ENCODE data around the gene PARD3B.

Gene PARD3B

GRCh38 chr2:205288686-205289085 is 743.4 kb downstream of the PARD3B start:
- H3K27me3 ChIP-seq (ENCODE audit: control insufficient read depth, low read length) = no peaks in the 10 kb centered on the region
- TF ChIP-seq CTCF (IDR thresholded peaks at IDR 0.05; ENCODE audit: low read depth, low read length, poor library complexity, severe bottlenecking) (no peak), EZH2phosphoT487 (IDR thresholded peaks at IDR 0.05; ENCODE audit: borderline replicate concordance, low read length) (no peak)

DNA sequence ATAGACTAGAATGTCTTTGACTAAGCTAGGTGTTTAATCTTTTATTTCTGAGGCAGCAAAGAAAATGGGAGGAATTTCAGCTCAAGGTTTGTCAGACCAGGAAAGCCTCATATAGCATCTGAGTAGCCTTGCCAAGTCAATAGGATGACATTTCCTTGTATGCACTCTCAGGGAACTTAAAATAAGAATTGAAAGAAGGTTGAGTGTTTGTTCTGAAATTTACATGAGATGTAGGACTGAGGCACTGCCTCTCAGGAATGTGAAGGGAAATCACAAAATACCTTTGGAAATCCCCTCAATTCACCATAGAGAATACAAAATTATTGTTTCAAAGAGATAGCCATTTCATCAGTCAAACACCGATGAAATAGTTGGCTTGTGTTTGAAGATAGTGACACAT is 745.0 kb downstream of the PARD3B start:
- Histone ChIP-seq H3K4me1 (ENCODE audit: control insufficient read depth, low read length) (no peaks in the 10 kb centered on the region), H3K27me3 (ENCODE audit: control insufficient read depth, low read length) (no peaks in the 10 kb centered on the region), H3F3A (ENCODE audit: control insufficient read depth, insufficient read depth) (no peaks in the 10 kb centered on the region), H3K4me2 (ENCODE audit: low read length) (no peak overlapping the region), H3K4me3 (ENCODE audit: low read length) (no peak overlapping the region), H4K20me1 (ENCODE audit: control insufficient read depth, insufficient read depth, low read depth, low read length) (no peaks in the 10 kb centered on the region), H3K27ac (ENCODE audit: low read depth, low read length) (no peak overlapping the region), H3K9me2 (replicated peaks; ENCODE audit: control insufficient read depth, low read length) (no peaks in the 10 kb centered on the region), H3K9me3 (ENCODE audit: control insufficient read depth, insufficient read depth, low read length) (no peaks in the 10 kb centered on the region), H3K36me3 (ENCODE audit: control insufficient read depth, low read length) (no peaks in the 10 kb centered on the region), H3K79me2 (ENCODE audit: control insufficient read depth, low read length) (no peaks in the 10 kb centered on the region)
- no peak for TF ChIP-seq CTCF (IDR thresholded peaks at IDR 0.05; ENCODE audit: low read depth, low read length, poor library complexity, severe bottlenecking)
- no peak for TF ChIP-seq EZH2phosphoT487 (IDR thresholded peaks at IDR 0.05; ENCODE audit: borderline replicate concordance, low read length)

More at GRCh38 chr2:205288686-205289085, 743.4 kb downstream of the PARD3B start:
- no peaks in the 10 kb centered on the region for H4K20me1 ChIP-seq (ENCODE audit: control insufficient read depth, insufficient read depth, low read depth, low read length)
- H3K4me1 ChIP-seq (ENCODE audit: control insufficient read depth, low read length) = no peaks in the 10 kb centered on the region
- no peak overlapping the region for H3K4me2 ChIP-seq (ENCODE audit: low read length)
- no peaks in the 10 kb centered on the region for H3K36me3 ChIP-seq (ENCODE audit: control insufficient read depth, low read length)
- H3K9me2 ChIP-seq (replicated peaks; ENCODE audit: control insufficient read depth, low read length) = no peaks in the 10 kb centered on the region
- no peaks in the 10 kb centered on the region for H3F3A ChIP-seq (ENCODE audit: control insufficient read depth, insufficient read depth)
- H3K4me3 ChIP-seq (ENCODE audit: low read length) = no peak overlapping the region
- no peaks in the 10 kb centered on the region for H3K79me2 ChIP-seq (ENCODE audit: control insufficient read depth, low read length)
- H3K27ac ChIP-seq (ENCODE audit: low read depth, low read length) = no peak overlapping the region
- no peaks in the 10 kb centered on the region for H3K9me3 ChIP-seq (ENCODE audit: control insufficient read depth, insufficient read depth, low read length)

DNA sequence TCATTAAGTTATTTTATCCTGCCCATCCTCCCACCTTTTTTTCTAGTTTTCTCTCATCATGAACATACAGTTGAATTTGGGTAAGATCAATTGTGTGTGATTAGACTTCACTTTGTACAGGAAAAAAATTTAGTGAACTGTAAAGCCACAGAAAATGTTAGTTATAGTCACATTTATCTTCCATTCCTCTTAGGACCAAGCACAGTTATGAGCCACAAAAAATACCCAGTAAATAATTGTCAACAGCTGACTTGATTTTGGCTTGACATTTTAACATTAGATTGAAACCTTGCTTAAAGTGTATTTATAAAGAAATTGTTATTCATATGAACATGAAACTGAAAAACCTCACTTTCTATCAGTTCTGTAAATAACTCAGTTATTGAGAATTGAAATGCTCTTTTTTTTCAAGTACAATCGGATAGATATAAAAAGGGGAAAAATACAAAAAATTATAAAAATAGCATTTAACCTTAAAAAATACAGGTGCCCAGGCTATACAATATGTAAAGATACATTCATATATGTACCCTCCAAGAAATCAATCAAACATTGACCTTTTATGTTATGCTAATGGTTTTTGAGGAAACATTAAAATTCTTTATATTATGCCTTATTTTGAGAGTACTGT is 747.5 kb downstream of the PARD3B start:
- H3K36me3 ChIP-seq (ENCODE audit: control insufficient read depth, low read length) = no peaks in the 10 kb centered on the region
- no peaks in the 10 kb centered on the region for H3K27me3 ChIP-seq (ENCODE audit: control insufficient read depth, low read length)
- no peaks in the 10 kb centered on the region for H4K20me1 ChIP-seq (ENCODE audit: control insufficient read depth, insufficient read depth, low read depth, low read length)
- H3K4me2 ChIP-seq (ENCODE audit: low read length) = no peak overlapping the region
- no peaks in the 10 kb centered on the region for H3K79me2 ChIP-seq (ENCODE audit: control insufficient read depth, low read length)
- H3K4me1 ChIP-seq (ENCODE audit: control insufficient read depth, low read length) = no peaks in the 10 kb centered on the region
- no peaks in the 10 kb centered on the region for H3K9me3 ChIP-seq (ENCODE audit: control insufficient read depth, insufficient read depth, low read length)
- no peak overlapping the region for H3K4me3 ChIP-seq (ENCODE audit: low read length)
- H3K9me2 ChIP-seq (replicated peaks; ENCODE audit: control insufficient read depth, low read length) = no peaks in the 10 kb centered on the region
- H3K27ac ChIP-seq (ENCODE audit: low read depth, low read length) = no peak overlapping the region
- TF ChIP-seq CTCF (IDR thresholded peaks at IDR 0.05; ENCODE audit: low read depth, low read length, poor library complexity, severe bottlenecking) = no peak
- no peak for TF ChIP-seq EZH2phosphoT487 (IDR thresholded peaks at IDR 0.05; ENCODE audit: borderline replicate concordance, low read length)
- H3F3A ChIP-seq (ENCODE audit: control insufficient read depth, insufficient read depth) = no peaks in the 10 kb centered on the region
